ENCODE results near the gene KIAA0232.
"Not testable (repeated sequence)": the region's sequence is repeated elsewhere in the genome, so short reads cannot be mapped to it uniquely, and the experiment has no call there.

The KIAA0232 gene

GRCh38 chr4:6777636-6778281 is 4.8 kb upstream of the KIAA0232 start:
- H3K4me1 ChIP-seq (ENCODE audit: control insufficient read depth, insufficient read depth, low read length, poor library complexity, severe bottlenecking) = peaks cover 19% of the 10 kb centered on the region
- 81 to 86% methylated on average over 13 to 14 of the region's 15 CpGs for WGBS, 2 experiments (ENCODE audit: insufficient coverage in 2 of 2)
- no peak overlapping the region for H3K27ac ChIP-seq (ENCODE audit: low read depth, low read length, severe bottlenecking)
- no peaks in the 10 kb centered on the region for H3K9me3 ChIP-seq (ENCODE audit: control insufficient read depth, low read length)
- H3K36me3 ChIP-seq (ENCODE audit: control insufficient read depth, insufficient read depth, low read length) = no peaks in the 10 kb centered on the region
- no peak overlapping the region for H3K4me3 ChIP-seq (ENCODE audit: extremely low read depth, insufficient read depth, low read length, poor library complexity, severe bottlenecking)

GRCh38 chr4:6778435-6778834 is 4.1 kb upstream of the KIAA0232 start:
- no peaks in the 10 kb centered on the region for H3K9me3 ChIP-seq (ENCODE audit: control insufficient read depth, low read length)
- WGBS, 2 experiments (ENCODE audit: insufficient coverage in 2 of 2) = 88 to 100% methylated on average over 2 of the region's 5 CpGs
- no peaks in the 10 kb centered on the region for H3K36me3 ChIP-seq (ENCODE audit: control insufficient read depth, insufficient read depth, low read length)
- H3K4me3 ChIP-seq (ENCODE audit: extremely low read depth, insufficient read depth, low read length, poor library complexity, severe bottlenecking) = no peak overlapping the region
- H3K4me1 ChIP-seq (ENCODE audit: control insufficient read depth, insufficient read depth, low read length, poor library complexity, severe bottlenecking) = peaks cover 19% of the 10 kb centered on the region
- no peak overlapping the region for H3K27ac ChIP-seq (ENCODE audit: low read depth, low read length, severe bottlenecking)

- Histone ChIP-seq H3K27ac (ENCODE audit: low read depth, low read length, severe bottlenecking) (no peak overlapping the region), H3K4me1 (ENCODE audit: control insufficient read depth, insufficient read depth, low read length, poor library complexity, severe bottlenecking) (peaks cover 27% of the 10 kb centered on the region), H3K36me3 (ENCODE audit: control insufficient read depth, insufficient read depth, low read length) (no peaks in the 10 kb centered on the region), H3K9me3 (ENCODE audit: control insufficient read depth, low read length) (no peaks in the 10 kb centered on the region), H3K4me3 (ENCODE audit: extremely low read depth, insufficient read depth, low read length, poor library complexity, severe bottlenecking) (no peak overlapping the region)
- WGBS, 2 experiments (ENCODE audit: insufficient coverage in 2 of 2) = 41 to 52% methylated on average over 12 to 15 of the region's 17 CpGs
These were observed 2.6 kb upstream of the KIAA0232 start for GRCh38 chr4:6779667-6780565.

- H3K27ac ChIP-seq (ENCODE audit: low read depth, low read length, severe bottlenecking) = no peak overlapping the region
- H3K36me3 ChIP-seq (ENCODE audit: control insufficient read depth, insufficient read depth, low read length) = peaks cover 8% of the 10 kb centered on the region
- peaks cover 30% of the 10 kb centered on the region for H3K4me1 ChIP-seq (ENCODE audit: control insufficient read depth, insufficient read depth, low read length, poor library complexity, severe bottlenecking)
- H3K9me3 ChIP-seq (ENCODE audit: control insufficient read depth, low read length) = no peaks in the 10 kb centered on the region
- no peak overlapping the region for H3K4me3 ChIP-seq (ENCODE audit: extremely low read depth, insufficient read depth, low read length, poor library complexity, severe bottlenecking)
- 96 to 98% methylated on average over 7 of the region's 8 CpGs for WGBS, 2 experiments (ENCODE audit: insufficient coverage in 2 of 2)
These were observed 1.4 kb upstream of the KIAA0232 start for GRCh38 chr4:6781113-6781512.

- peaks cover 12% of the 10 kb centered on the region for H3K36me3 ChIP-seq (ENCODE audit: control insufficient read depth, insufficient read depth, low read length)
- no peak overlapping the region for H3K27ac ChIP-seq (ENCODE audit: low read depth, low read length, severe bottlenecking)
- WGBS, 2 experiments (ENCODE audit: insufficient coverage in 2 of 2) = 88 to 95% methylated on average over 6 of the region's 6 CpGs
- no peaks in the 10 kb centered on the region for H3K9me3 ChIP-seq (ENCODE audit: control insufficient read depth, low read length)
- H3K4me3 ChIP-seq (ENCODE audit: extremely low read depth, insufficient read depth, low read length, poor library complexity, severe bottlenecking) = peak overlapping the region; percentile 93
- H3K4me1 ChIP-seq (ENCODE audit: control insufficient read depth, insufficient read depth, low read length, poor library complexity, severe bottlenecking) = peaks cover 30% of the 10 kb centered on the region
These were observed 966 bp upstream of the KIAA0232 start for GRCh38 chr4:6781561-6781960.

- H3K4me1 ChIP-seq (ENCODE audit: control insufficient read depth, insufficient read depth, low read length, poor library complexity, severe bottlenecking) = peaks cover 26% of the 10 kb centered on the region
- 0% methylated on average over 27 to 31 of the region's 34 CpGs for WGBS, 2 experiments (ENCODE audit: insufficient coverage in 2 of 2)
- peak overlapping the region; percentile 94 for H3K27ac ChIP-seq (ENCODE audit: low read depth, low read length, severe bottlenecking)
- H3K4me3 ChIP-seq (ENCODE audit: extremely low read depth, insufficient read depth, low read length, poor library complexity, severe bottlenecking) = peak overlapping the region; percentile 93
- no peaks in the 10 kb centered on the region for H3K9me3 ChIP-seq (ENCODE audit: control insufficient read depth, low read length)
- H3K36me3 ChIP-seq (ENCODE audit: control insufficient read depth, insufficient read depth, low read length) = peaks cover 23% of the 10 kb centered on the region
These were observed 251 bp downstream of the KIAA0232 start for GRCh38 chr4:6782846-6783110.

- peaks cover 21% of the 10 kb centered on the region for H3K4me1 ChIP-seq (ENCODE audit: control insufficient read depth, insufficient read depth, low read length, poor library complexity, severe bottlenecking)
- peak overlapping the region; percentile 94 for H3K27ac ChIP-seq (ENCODE audit: low read depth, low read length, severe bottlenecking)
- H3K9me3 ChIP-seq (ENCODE audit: control insufficient read depth, low read length) = no peaks in the 10 kb centered on the region
- H3K4me3 ChIP-seq (ENCODE audit: extremely low read depth, insufficient read depth, low read length, poor library complexity, severe bottlenecking) = peak overlapping the region; percentile 93
- H3K36me3 ChIP-seq (ENCODE audit: control insufficient read depth, insufficient read depth, low read length) = peaks cover 28% of the 10 kb centered on the region
- 1% methylated on average over 58 to 65 of the region's 91 CpGs for WGBS, 2 experiments (ENCODE audit: insufficient coverage in 2 of 2)
These were observed 819 bp downstream of the KIAA0232 start for GRCh38 chr4:6783111-6783981.

- no peak overlapping the region for H3K27ac ChIP-seq (ENCODE audit: low read depth, low read length, severe bottlenecking)
- H3K9me3 ChIP-seq (ENCODE audit: control insufficient read depth, low read length) = no peaks in the 10 kb centered on the region
- H3K4me3 ChIP-seq (ENCODE audit: extremely low read depth, insufficient read depth, low read length, poor library complexity, severe bottlenecking) = no peak overlapping the region
- peaks cover 43% of the 10 kb centered on the region for H3K36me3 ChIP-seq (ENCODE audit: control insufficient read depth, insufficient read depth, low read length)
- peaks cover 14% of the 10 kb centered on the region for H3K4me1 ChIP-seq (ENCODE audit: control insufficient read depth, insufficient read depth, low read length, poor library complexity, severe bottlenecking)
- WGBS, 2 experiments (ENCODE audit: insufficient coverage in 2 of 2) = 86 to 100% methylated on average over 1 of the region's 1 CpG
These were observed 3.0 kb downstream of the KIAA0232 start for GRCh38 chr4:6785572-6785925.

- no peak overlapping the region for H3K4me3 ChIP-seq (ENCODE audit: extremely low read depth, insufficient read depth, low read length, poor library complexity, severe bottlenecking)
- WGBS, 2 experiments (ENCODE audit: insufficient coverage in 2 of 2) = 89 to 95% methylated on average over 6 of the region's 7 CpGs
- H3K27ac ChIP-seq (ENCODE audit: low read depth, low read length, severe bottlenecking) = no peak overlapping the region
- H3K4me1 ChIP-seq (ENCODE audit: control insufficient read depth, insufficient read depth, low read length, poor library complexity, severe bottlenecking) = peaks cover 12% of the 10 kb centered on the region
- H3K36me3 ChIP-seq (ENCODE audit: control insufficient read depth, insufficient read depth, low read length) = peaks cover 63% of the 10 kb centered on the region
- H3K9me3 ChIP-seq (ENCODE audit: control insufficient read depth, low read length) = no peaks in the 10 kb centered on the region
These were observed 5.6 kb downstream of the KIAA0232 start for GRCh38 chr4:6788123-6788522.

- H3K36me3 ChIP-seq (ENCODE audit: control insufficient read depth, insufficient read depth, low read length) = peaks cover 80% of the 10 kb centered on the region
- not testable (repeated sequence) for H3K4me3 ChIP-seq (ENCODE audit: extremely low read depth, insufficient read depth, low read length, poor library complexity, severe bottlenecking); H3K9me3 ChIP-seq (ENCODE audit: control insufficient read depth, low read length); H3K27ac ChIP-seq (ENCODE audit: low read depth, low read length, severe bottlenecking); H3K4me1 ChIP-seq (ENCODE audit: control insufficient read depth, insufficient read depth, low read length, poor library complexity, severe bottlenecking)
- WGBS, 2 experiments (ENCODE audit: insufficient coverage in 2 of 2) = 92 to 100% methylated on average over 3 to 4 of the region's 4 CpGs
These were observed 8.7 kb downstream of the KIAA0232 start for GRCh38 chr4:6791245-6791644.

All from mesodermal cell (in vitro differentiated cells).